H9 (cell line): Measurements from ENCODE around the gene CAPN8. TPM values are rescaled to one million over a fixed set of nuclear protein-coding genes. Genes with fewer than 3 reads are reported as not detected.

ENCODE experiments used
- DNase-seq: peaks from one replicate; pipeline ENCODE4 v3.0.0-alpha.2; 2017
- H2AFZ ChIP-seq: one replicate; pipeline ENCODE4 v1.6.1; 2013; ENCODE audit warnings: mild to moderate bottlenecking, low read length, control low read depth, moderate library complexity
- H2AK5ac ChIP-seq: 2 replicates; pipeline ENCODE4 v1.6.1; 2013; ENCODE audit warnings: low read length, control low read depth, mixed read lengths; ENCODE audit not compliant: insufficient read length
- H2BK120ac ChIP-seq: one replicate; pipeline ENCODE4 v1.6.1; 2013; ENCODE audit warnings: low read depth, mild to moderate bottlenecking, low read length, control low read depth, inconsistent platforms; ENCODE audit not compliant: poor library complexity, severe bottlenecking
- H2BK12ac ChIP-seq: 2 replicates; pipeline ENCODE4 v1.6.1; 2013; ENCODE audit warnings: low read length, control low read depth, mixed read lengths, low read depth; ENCODE audit not compliant: insufficient read length
- H2BK15ac ChIP-seq: 2 replicates; pipeline ENCODE4 v1.6.1; 2013; ENCODE audit warnings: low read depth, low read length, control low read depth
- H2BK20ac ChIP-seq: one replicate; pipeline ENCODE4 v1.6.1; 2013; ENCODE audit warnings: low read depth, mild to moderate bottlenecking, low read length, control low read depth, inconsistent platforms; ENCODE audit not compliant: poor library complexity, severe bottlenecking
- H2BK5ac ChIP-seq: 2 replicates; pipeline ENCODE4 v1.6.1; 2013; ENCODE audit warnings: low read length, control low read depth, mixed read lengths; ENCODE audit not compliant: insufficient read length
- H3K14ac ChIP-seq: 2 replicates; pipeline ENCODE4 v1.6.1; 2013; ENCODE audit warnings: low read length, control low read depth; ENCODE audit not compliant: insufficient read depth
- H3K18ac ChIP-seq: 2 replicates; pipeline ENCODE4 v1.6.1; 2013; ENCODE audit warnings: low read depth, mild to moderate bottlenecking, mixed read lengths, low read length, control low read depth; ENCODE audit not compliant: insufficient read length
- H3K23ac ChIP-seq: 2 replicates; pipeline ENCODE4 v1.6.1; 2013; ENCODE audit warnings: low read length, control low read depth, mixed read lengths, low read depth; ENCODE audit not compliant: insufficient read length
- H3K23me2 ChIP-seq: 2 replicates; pipeline ENCODE4 v1.6.1; 2013; ENCODE audit warnings: low read depth, mild to moderate bottlenecking, mixed read lengths, low read length, control low read depth; ENCODE audit not compliant: insufficient read length, poor library complexity, severe bottlenecking
- H3K27ac ChIP-seq: 2 replicates; pipeline ENCODE4 v1.5.1; 2013; ENCODE audit warnings: low read length, control low read depth, mixed read lengths, low read depth; ENCODE audit not compliant: insufficient read length
- H3K27me3 ChIP-seq: 2 replicates; pipeline ENCODE4 v1.6.1; 2013; ENCODE audit warnings: low read length, control low read depth, inconsistent platforms; ENCODE audit not compliant: insufficient read depth
- H3K4ac ChIP-seq: 2 replicates; pipeline ENCODE4 v1.6.1; 2013; ENCODE audit warnings: low read depth, mild to moderate bottlenecking, control low read depth, inconsistent platforms, low read length, moderate library complexity
- H3K4me1 ChIP-seq: 2 replicates; pipeline ENCODE4 v1.6.1; 2013; ENCODE audit warnings: low read length, control low read depth, inconsistent platforms; ENCODE audit not compliant: insufficient read depth
- H3K4me2 ChIP-seq: 2 replicates; pipeline ENCODE4 v1.6.1; 2013; ENCODE audit warnings: low read length, control low read depth, mixed read lengths; ENCODE audit not compliant: insufficient read length, insufficient read depth
- H3K56ac ChIP-seq: 2 replicates; pipeline ENCODE4 v1.6.1; 2013; ENCODE audit warnings: low read depth, mild to moderate bottlenecking, mixed read lengths, low read length, control low read depth; ENCODE audit not compliant: insufficient read length
- H3K79me1 ChIP-seq: 2 replicates; pipeline ENCODE4 v1.6.1; 2013; ENCODE audit warnings: low read depth, mild to moderate bottlenecking, moderate library complexity, low read length, control low read depth, inconsistent platforms; ENCODE audit not compliant: insufficient read depth, poor library complexity, severe bottlenecking
- H3K79me2 ChIP-seq: 2 replicates; pipeline ENCODE4 v1.6.1; 2013; ENCODE audit warnings: low read length, control low read depth, inconsistent platforms; ENCODE audit not compliant: insufficient read depth
- H3K9ac ChIP-seq: 2 replicates; pipeline ENCODE4 v1.6.1; 2013; ENCODE audit warnings: low read length, control low read depth, mixed read lengths; ENCODE audit not compliant: insufficient read length; ENCODE audit errors: extremely low read depth
- H3K9me3 ChIP-seq: one replicate; pipeline ENCODE4 v1.6.1; 2013; ENCODE audit warnings: low read depth, low read length, inconsistent platforms; ENCODE audit not compliant: control insufficient read depth
- H3T11ph ChIP-seq: one replicate; pipeline ENCODE4 v1.6.1; 2013; ENCODE audit warnings: mild to moderate bottlenecking, low read length, control low read depth, inconsistent platforms
- H4K20me1 ChIP-seq: one replicate; pipeline ENCODE4 v1.6.1; 2013; ENCODE audit not compliant: control insufficient read depth, insufficient read length, insufficient read depth
- H4K5ac ChIP-seq: 2 replicates; pipeline ENCODE4 v1.6.1; 2013; ENCODE audit warnings: low read depth, mild to moderate bottlenecking, mixed read lengths, low read length, control low read depth; ENCODE audit not compliant: insufficient read length
- H4K8ac ChIP-seq: replicated peaks from 2 replicates; pipeline ENCODE4 v1.6.1; 2013; ENCODE audit warnings: low read length, control low read depth, mixed read lengths, low read depth; ENCODE audit not compliant: insufficient read length
- H4K91ac ChIP-seq: 2 replicates; pipeline ENCODE4 v1.6.1; 2013; ENCODE audit warnings: low read depth, mild to moderate bottlenecking, moderate library complexity, mixed read lengths, low read length, control low read depth; ENCODE audit not compliant: insufficient read length
- H3K27ac Mint-ChIP-seq, 3 experiments: 2 replicates in 2 of 3; 3 replicates in 1 of 3; pipeline ENCODE4 v1.8.0; 2020 to 2021; ENCODE audit warnings: mixed read lengths in 3 of 3, mild to moderate bottlenecking in 1 of 3, moderate library complexity in 1 of 3
- H3K27me3 Mint-ChIP-seq: 2 replicates; pipeline ENCODE4 v1.8.0; 2021; ENCODE audit warnings: low read depth, mild to moderate bottlenecking, moderate library complexity, mixed read lengths
- H3K36me3 Mint-ChIP-seq, 3 experiments: 2 replicates in 2 of 3; 3 replicates in 1 of 3; pipeline ENCODE4 v1.8.0; 2020 to 2021; ENCODE audit warnings: low read depth in 3 of 3, mixed read lengths in 3 of 3; ENCODE audit not compliant: insufficient read depth in 1 of 3
- H3K4me1 Mint-ChIP-seq, 2 experiments: 2 replicates each; pipeline ENCODE4 v1.8.0; 2020; ENCODE audit warnings: mixed read lengths in 2 of 2
- H3K4me3 Mint-ChIP-seq, 2 experiments: 2 replicates in 1 of 2; 3 replicates in 1 of 2; pipeline ENCODE4 v1.8.0; 2020 to 2021; ENCODE audit warnings: mild to moderate bottlenecking in 2 of 2, mixed read lengths in 2 of 2, moderate library complexity in 1 of 2
- H3K9me3 Mint-ChIP-seq, 2 experiments: 2 replicates in 1 of 2; 3 replicates in 1 of 2; pipeline ENCODE4 v1.8.0; 2020; ENCODE audit warnings: mild to moderate bottlenecking in 2 of 2, mixed read lengths in 2 of 2, moderate library complexity in 1 of 2
- CTCF ChIP-seq: fragments of 200-600 bp; sonication (generic); conservative IDR thresholded peaks from 3 replicates; pipeline ENCODE4 v1.8.0; 2021; ENCODE audit warnings: antibody characterized with exemption, mild to moderate bottlenecking
- WGBS: extraction: QIAGEN DNeasy Blood & Tissue Kit; methylation state at CpG from one replicate; pipeline ENCODE4 v1.1.7; 2013; ENCODE audit warnings: missing lambda C conversion rate, low lambda C conversion rate, mixed read lengths; ENCODE audit not compliant: insufficient read length; ENCODE audit errors: extremely low coverage; 5-methylcytosine and 5-hydroxymethylcytosine counted together
- total RNA-seq: library from RNA; stranded (reverse); gene quantifications from 2 replicates; pipeline ENCODE4 v1.2.1, GENCODE V29; 2021

CAPN8 gene
- total RNA-seq, 1 experiment from 2014 or later: not detected

- no peak overlapping the region for H3K23ac ChIP-seq
- no peak for TF ChIP-seq CTCF
- H3K27ac Mint-ChIP-seq: no peak overlapping the region
These were observed 13.3 kb upstream of the CAPN8 start for GRCh38 chr1:223678841-223679240.

More at GRCh38 chr1:223678841-223679240, 13.3 kb upstream of the CAPN8 start:
- Mint-ChIP-seq H3K4me1 (no peaks in the 10 kb centered on the region), H3K9me3 (peaks cover 20 to 26% of the 10 kb centered on the region in 2 experiments), H3K36me3 (peaks cover 13 to 21% (median 18%) of the 10 kb centered on the region in 3 experiments), H3K27me3 (peaks cover 12% of the 10 kb centered on the region), H3K4me3 (no peak overlapping the region)
- H3K27ac ChIP-seq: no peak overlapping the region
- no peak overlapping the region for H2BK5ac ChIP-seq
- H3K56ac ChIP-seq: no peak overlapping the region
- H3K79me2 ChIP-seq: no peaks in the 10 kb centered on the region
- H3K9ac ChIP-seq: no peak overlapping the region
- DNase-seq: no peak
- no peak overlapping the region for H2BK120ac ChIP-seq
- H3T11ph ChIP-seq: no peak overlapping the region
- no peak overlapping the region for H3K18ac ChIP-seq
- no peak overlapping the region for H4K91ac ChIP-seq
- H4K20me1 ChIP-seq: no peaks in the 10 kb centered on the region
- H3K14ac ChIP-seq: no peak overlapping the region
- no peak overlapping the region for H4K8ac ChIP-seq
- no peaks in the 10 kb centered on the region for H3K9me3 ChIP-seq
- no peak overlapping the region for H4K5ac ChIP-seq
- H3K27me3 ChIP-seq: no peaks in the 10 kb centered on the region
- WGBS: no CpG with 5 or more reads among the region's 6 CpGs
- no peaks in the 10 kb centered on the region for H3K4me1 ChIP-seq
- H2AK5ac ChIP-seq: no peak overlapping the region
- H3K79me1 ChIP-seq: no peaks in the 10 kb centered on the region
- no peak overlapping the region for H2BK12ac ChIP-seq
- H3K4ac ChIP-seq: no peak overlapping the region
- no peaks in the 10 kb centered on the region for H3K23me2 ChIP-seq
- H2BK20ac ChIP-seq: no peak overlapping the region
- H3K4me2 ChIP-seq: no peak overlapping the region
- no peak overlapping the region for H2BK15ac ChIP-seq
- H2AFZ ChIP-seq: no peak overlapping the region
